ENCODE data around the gene ASB10. TPM values are rescaled to one million over a fixed set of nuclear protein-coding genes. Genes with fewer than 3 reads are reported as not detected.

The ASB10 gene
- total and polyA plus RNA-seq, 2 of the 13 experiments (the other 11 are each of a cell fraction or from before 2014, with no cell fraction given) = not detected

DNA sequence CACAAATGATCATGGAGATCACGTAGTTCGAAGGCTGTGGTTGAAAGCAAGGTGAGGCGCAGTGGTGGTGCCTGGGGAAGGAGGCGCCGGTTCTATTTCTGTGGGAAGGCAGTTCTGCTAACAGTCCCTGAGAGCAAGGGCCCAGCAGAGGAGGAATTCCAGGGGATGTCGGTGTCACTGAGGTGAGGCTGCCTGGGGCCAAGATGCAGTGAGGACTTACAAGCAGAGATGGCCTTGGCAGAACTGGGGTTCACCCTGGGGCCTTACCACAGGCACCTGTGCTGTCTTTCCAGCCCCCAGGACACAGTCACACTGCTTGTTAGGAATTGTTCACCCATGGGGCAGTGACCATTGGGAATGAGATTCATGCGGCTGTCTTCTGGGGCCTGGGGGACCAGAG is 46.2 kb downstream of the ASB10 start:
- DNase-seq (ENCODE audit: low spot score) (no peak), FAIRE-seq (no peak), ATAC-seq (no peak)
- intact Hi-C loops (cut with micrococcal nuclease; ENCODE audit: unreplicated experiment) (no loop called here), in situ Hi-C loops (cut with HindIII; ENCODE audit: extremely low pct_ligation_motif_present, low pct_unique_long_range_greater_than_20kb) (no loop called here)
- Histone ChIP-seq H3K27ac (ENCODE audit: extremely low read length, insufficient read depth, low read length) (no peak overlapping the region), H3K4me1 (ENCODE audit: insufficient read depth, low read length) (no peaks in the 10 kb centered on the region), H4K20me1 (ENCODE audit: insufficient read depth, low read length) (no peaks in the 10 kb centered on the region), H3K4me3 (replicated peaks in 1 of 3; ENCODE audit: insufficient read depth in 1 of 3, low read depth in 2 of 3, low read length in 3 of 3) (no peak overlapping the region), H3K4me2 (ENCODE audit: low read depth, low read length) (no peak overlapping the region), H3K27me3 (ENCODE audit: control insufficient read depth in 1 of 2, insufficient read depth in 2 of 2, low read length in 2 of 2) (no peaks in the 10 kb centered on the region), H3K79me2 (ENCODE audit: insufficient read depth, low read length) (no peaks in the 10 kb centered on the region), H3K9ac (ENCODE audit: insufficient read depth, low read depth, low read length) (no peak overlapping the region), H2AFZ (ENCODE audit: low read length) (no peak overlapping the region), H3K9me3 (ENCODE audit: low read length) (no peaks in the 10 kb centered on the region), H3K36me3 (replicated peaks in 1 of 2; ENCODE audit: control insufficient read depth in 1 of 2, insufficient read depth in 2 of 2, low read length in 2 of 2) (peaks cover 16 to 44% of the 10 kb centered on the region in 2 experiments)
- BruUV-seq (replicated peaks) = no TSS peak
- POLR2A ChIA-PET = interaction anchor here (1.2 kb wide), 1 partner anchor 86 kb away, joined by 3 read pairs; the partner anchor contains the start of gene ABCF2
- 95% methylated on average over 6 of the region's 7 CpGs for WGBS (ENCODE audit: low lambda C conversion rate)
- CTCF ChIA-PET (ENCODE audit: low intra/inter-chr PET ratio, low total read pairs) = no interaction called here
- TF ChIP-seq JUND (CRISPR knock-in tag; IDR thresholded peaks at IDR 0.05) = no peak
- TF ChIP-seq ZC3H4 (CRISPR knock-in tag; IDR thresholded peaks at IDR 0.05; ENCODE audit: borderline replicate concordance) = no peak
- TF ChIP-seq, protein P1, sequence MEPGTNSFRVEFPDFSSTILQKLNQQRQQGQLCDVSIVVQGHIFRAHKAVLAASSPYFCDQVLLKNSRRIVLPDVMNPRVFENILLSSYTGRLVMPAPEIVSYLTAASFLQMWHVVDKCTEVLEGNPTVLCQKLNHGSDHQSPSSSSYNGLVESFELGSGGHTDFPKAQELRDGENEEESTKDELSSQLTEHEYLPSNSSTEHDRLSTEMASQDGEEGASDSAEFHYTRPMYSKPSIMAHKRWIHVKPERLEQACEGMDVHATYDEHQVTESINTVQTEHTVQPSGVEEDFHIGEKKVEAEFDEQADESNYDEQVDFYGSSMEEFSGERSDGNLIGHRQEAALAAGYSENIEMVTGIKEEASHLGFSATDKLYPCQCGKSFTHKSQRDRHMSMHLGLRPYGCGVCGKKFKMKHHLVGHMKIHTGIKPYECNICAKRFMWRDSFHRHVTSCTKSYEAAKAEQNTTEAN (CRISPR knock-in tag; conservative IDR thresholded peaks at IDR 0.05) = no peak
- TF ChIP-seq, protein P2, sequence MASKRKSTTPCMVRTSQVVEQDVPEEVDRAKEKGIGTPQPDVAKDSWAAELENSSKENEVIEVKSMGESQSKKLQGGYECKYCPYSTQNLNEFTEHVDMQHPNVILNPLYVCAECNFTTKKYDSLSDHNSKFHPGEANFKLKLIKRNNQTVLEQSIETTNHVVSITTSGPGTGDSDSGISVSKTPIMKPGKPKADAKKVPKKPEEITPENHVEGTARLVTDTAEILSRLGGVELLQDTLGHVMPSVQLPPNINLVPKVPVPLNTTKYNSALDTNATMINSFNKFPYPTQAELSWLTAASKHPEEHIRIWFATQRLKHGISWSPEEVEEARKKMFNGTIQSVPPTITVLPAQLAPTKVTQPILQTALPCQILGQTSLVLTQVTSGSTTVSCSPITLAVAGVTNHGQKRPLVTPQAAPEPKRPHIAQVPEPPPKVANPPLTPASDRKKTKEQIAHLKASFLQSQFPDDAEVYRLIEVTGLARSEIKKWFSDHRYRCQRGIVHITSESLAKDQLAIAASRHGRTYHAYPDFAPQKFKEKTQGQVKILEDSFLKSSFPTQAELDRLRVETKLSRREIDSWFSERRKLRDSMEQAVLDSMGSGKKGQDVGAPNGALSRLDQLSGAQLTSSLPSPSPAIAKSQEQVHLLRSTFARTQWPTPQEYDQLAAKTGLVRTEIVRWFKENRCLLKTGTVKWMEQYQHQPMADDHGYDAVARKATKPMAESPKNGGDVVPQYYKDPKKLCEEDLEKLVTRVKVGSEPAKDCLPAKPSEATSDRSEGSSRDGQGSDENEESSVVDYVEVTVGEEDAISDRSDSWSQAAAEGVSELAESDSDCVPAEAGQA (IDR thresholded peaks at IDR 0.05; ENCODE audit: low read depth) = no peak
- TF ChIP-seq, protein P2 (CRISPR knock-in tag; IDR thresholded peaks at IDR 0.05; ENCODE audit: borderline replicate concordance) = no peak
- no peak for TF ChIP-seq ZNF24 (IDR thresholded peaks at IDR 0.05)
- no peak for TF ChIP-seq ZNF124 (CRISPR knock-in tag; IDR thresholded peaks at IDR 0.05)
- no peak for TF ChIP-seq SETDB1 (CRISPR knock-in tag; IDR thresholded peaks at IDR 0.05; ENCODE audit: borderline replicate concordance)
- no peak for TF ChIP-seq DMAP1 (CRISPR knock-in tag; IDR thresholded peaks at IDR 0.05)
- TF ChIP-seq KMT2B (CRISPR knock-in tag; IDR thresholded peaks at IDR 0.05) = no peak
- TF ChIP-seq, protein P3, sequence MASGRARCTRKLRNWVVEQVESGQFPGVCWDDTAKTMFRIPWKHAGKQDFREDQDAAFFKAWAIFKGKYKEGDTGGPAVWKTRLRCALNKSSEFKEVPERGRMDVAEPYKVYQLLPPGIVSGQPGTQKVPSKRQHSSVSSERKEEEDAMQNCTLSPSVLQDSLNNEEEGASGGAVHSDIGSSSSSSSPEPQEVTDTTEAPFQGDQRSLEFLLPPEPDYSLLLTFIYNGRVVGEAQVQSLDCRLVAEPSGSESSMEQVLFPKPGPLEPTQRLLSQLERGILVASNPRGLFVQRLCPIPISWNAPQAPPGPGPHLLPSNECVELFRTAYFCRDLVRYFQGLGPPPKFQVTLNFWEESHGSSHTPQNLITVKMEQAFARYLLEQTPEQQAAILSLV (CRISPR knock-in tag; IDR thresholded peaks at IDR 0.05; ENCODE audit: borderline replicate concordance) = no peak
- no peak for TF ChIP-seq NBN (conservative IDR thresholded peaks at IDR 0.05)
- no peak for TF ChIP-seq FOSL1 (CRISPR knock-in tag; IDR thresholded peaks at IDR 0.05; ENCODE audit: borderline replicate concordance)
- TF ChIP-seq ZSCAN12 (CRISPR knock-in tag; IDR thresholded peaks at IDR 0.05) = no peak
- TF ChIP-seq ZFP36L1 (CRISPR knock-in tag; IDR thresholded peaks at IDR 0.05) = no peak
- no peak for TF ChIP-seq RAD21 (CRISPR knock-in tag; IDR thresholded peaks at IDR 0.05)
- no peak for TF ChIP-seq CREB3 (CRISPR knock-in tag; IDR thresholded peaks at IDR 0.05)
